HG03039 (cell line): ENCODE data around the gene GHR.

Experiments
- ATAC-seq: cut with Tn5 transposase; IDR thresholded peaks from one replicate; pipeline ENCODE4 v1.9.1; 2021; ENCODE audit warnings: mild to moderate bottlenecking, moderate library complexity; ENCODE audit not compliant: unreplicated experiment

The GHR gene

GRCh38 chr5:42514754-42515153, 91.5 kb downstream of the GHR start:
- ATAC-seq: no peak

GRCh38 chr5:42515504-42515903, 92.3 kb downstream of the GHR start:
- no peak for ATAC-seq

- ATAC-seq: no peak
Observed at GRCh38 chr5:42516282-42517042, 93.2 kb downstream of the GHR start.

- ATAC-seq: no peak
Observed at GRCh38 chr5:42517164-42517563, 93.9 kb downstream of the GHR start.

- no peak for ATAC-seq
Observed at GRCh38 chr5:42518595-42519221, 95.5 kb downstream of the GHR start.

- no peak for ATAC-seq
Observed at GRCh38 chr5:42520203-42520602, 97.0 kb downstream of the GHR start.

GRCh38 chr5:42520957-42521356, 97.7 kb downstream of the GHR start:
- ATAC-seq: no peak

GRCh38 chr5:42521406-42521805, 98.2 kb downstream of the GHR start:
- no peak for ATAC-seq

- ATAC-seq: no peak
Observed at GRCh38 chr5:42522783-42523182, 99.5 kb downstream of the GHR start.

GRCh38 chr5:42526179-42526578, 102.9 kb downstream of the GHR start:
- no peak for ATAC-seq

GRCh38 chr5:42531611-42532010, 108.4 kb downstream of the GHR start:
- ATAC-seq: no peak

GRCh38 chr5:42542106-42542505, 118.9 kb downstream of the GHR start:
- ATAC-seq: no peak

GRCh38 chr5:42543774-42544173, 120.5 kb downstream of the GHR start:
- ATAC-seq: no peak

GRCh38 chr5:42545038-42545437, 121.8 kb downstream of the GHR start:
- ATAC-seq: no peak

- ATAC-seq: no peak
Observed at GRCh38 chr5:42547141-42547540, 123.9 kb downstream of the GHR start.

- no peak for ATAC-seq
Observed at GRCh38 chr5:42547894-42548293, 124.7 kb downstream of the GHR start.

- ATAC-seq: no peak
Observed at GRCh38 chr5:42552597-42552996, 129.4 kb downstream of the GHR start.

GRCh38 chr5:42553461-42553860, 130.2 kb downstream of the GHR start:
- ATAC-seq: no peak

- no peak for ATAC-seq
Observed at GRCh38 chr5:42555010-42555409, 131.8 kb downstream of the GHR start.

- no peak for ATAC-seq
Observed at GRCh38 chr5:42555797-42556196, 132.6 kb downstream of the GHR start.

- ATAC-seq: no peak
Observed at GRCh38 chr5:42557689-42558088, 134.4 kb downstream of the GHR start.

GRCh38 chr5:42561656-42562055, 138.4 kb downstream of the GHR start:
- ATAC-seq: no peak
